ENCODE measurements around the gene WDR93.

Gene WDR93

DNA sequence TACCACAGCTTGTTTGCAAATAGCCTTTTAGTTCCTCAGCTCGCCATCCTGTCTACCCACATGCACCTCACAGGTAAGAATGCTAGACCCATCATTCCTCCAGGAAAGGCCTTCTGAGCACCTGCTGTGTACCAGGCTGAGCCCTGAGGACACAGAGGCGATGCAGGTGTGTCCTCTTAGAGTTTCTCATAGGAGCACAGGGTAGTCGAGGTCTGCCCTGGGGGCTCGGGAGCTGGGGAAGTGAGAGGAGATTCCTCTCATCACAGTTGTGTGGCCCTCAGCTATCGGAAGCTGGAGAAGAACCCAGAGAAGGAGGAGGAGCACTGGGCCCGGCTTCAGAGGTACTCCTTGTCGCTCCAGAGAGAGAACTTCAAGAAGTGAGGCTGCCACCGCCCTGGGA is 52.4 kb downstream of the WDR93 start:
- Histone ChIP-seq H3K23ac (ENCODE audit: low read length) (no peak overlapping the region), H3K36me3 (ENCODE audit: control insufficient read depth, insufficient read depth, low read length) (no peaks in the 10 kb centered on the region), H3K18ac (ENCODE audit: low read length) (no peak overlapping the region), H3K79me1 (ENCODE audit: low read length) (peaks cover 2% of the 10 kb centered on the region), H4K8ac (ENCODE audit: low read depth, low read length) (no peak overlapping the region), H3K4me1 (ENCODE audit: control insufficient read depth, low read depth, low read length) (no peaks in the 10 kb centered on the region), H3K27me3 (ENCODE audit: insufficient read depth, low read length, poor library complexity) (no peaks in the 10 kb centered on the region), H3K9ac (ENCODE audit: low read length) (no peak overlapping the region), H3K4me3 (ENCODE audit: low read length) (no peak overlapping the region), H3K4ac (ENCODE audit: low read depth, low read length) (no peak overlapping the region), H3K56ac (ENCODE audit: low read length) (no peak overlapping the region), H3K79me2 (ENCODE audit: control insufficient read depth, insufficient read depth, low read length) (peaks cover 2% of the 10 kb centered on the region), H3K4me2 (ENCODE audit: low read length) (no peak overlapping the region), H4K5ac (ENCODE audit: low read length) (no peak overlapping the region), H3K27ac (ENCODE audit: low read depth, low read length) (no peak overlapping the region), H2BK120ac (ENCODE audit: low read depth, low read length) (no peak overlapping the region), H2BK15ac (replicated peaks; ENCODE audit: low read depth) (no peak overlapping the region), H2BK5ac (ENCODE audit: low read length) (no peak overlapping the region), H2AK5ac (ENCODE audit: low read length) (no peak overlapping the region)
- DNase-seq: no peak
- no CpG with 5 or more reads among the region's 8 CpGs for WGBS (ENCODE audit: extremely low coverage, insufficient coverage, low lambda C conversion rate)

DNA sequence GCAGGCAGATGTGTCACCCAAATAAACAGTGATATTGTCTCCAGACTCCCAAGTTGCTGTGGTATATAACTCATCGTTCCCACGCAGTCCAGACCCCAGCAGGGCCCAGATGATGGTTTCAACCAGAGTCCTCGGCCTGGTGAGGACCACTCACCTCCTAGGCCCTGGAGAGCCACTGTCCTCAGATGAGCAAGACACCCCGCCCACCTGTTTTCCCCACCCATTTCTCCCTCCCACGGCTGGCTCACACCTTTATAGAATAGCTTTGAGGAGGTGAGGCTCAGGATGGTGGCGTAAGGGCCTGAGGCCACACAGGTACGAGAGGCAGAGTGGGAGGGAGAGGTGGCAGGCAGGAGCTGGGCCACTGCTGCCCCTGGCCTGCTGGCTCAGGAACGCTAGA is 53.0 kb downstream of the WDR93 start:
- H3K27me3 ChIP-seq (ENCODE audit: insufficient read depth, low read length, poor library complexity): no peaks in the 10 kb centered on the region
- no peak overlapping the region for H2BK5ac ChIP-seq (ENCODE audit: low read length)
- no peak overlapping the region for H3K23ac ChIP-seq (ENCODE audit: low read length)
- H4K5ac ChIP-seq (ENCODE audit: low read length): no peak overlapping the region
- H2AK5ac ChIP-seq (ENCODE audit: low read length): no peak overlapping the region
- no peak overlapping the region for H3K18ac ChIP-seq (ENCODE audit: low read length)
- peaks cover 2% of the 10 kb centered on the region for H3K79me1 ChIP-seq (ENCODE audit: low read length)
- H3K4me2 ChIP-seq (ENCODE audit: low read length): no peak overlapping the region
- H3K56ac ChIP-seq (ENCODE audit: low read length): no peak overlapping the region
- H3K79me2 ChIP-seq (ENCODE audit: control insufficient read depth, insufficient read depth, low read length): peaks cover 2% of the 10 kb centered on the region
- no peak overlapping the region for H3K4me3 ChIP-seq (ENCODE audit: low read length)
- no CpG with 5 or more reads among the region's 8 CpGs for WGBS (ENCODE audit: extremely low coverage, insufficient coverage, low lambda C conversion rate)
- H3K36me3 ChIP-seq (ENCODE audit: control insufficient read depth, insufficient read depth, low read length): no peaks in the 10 kb centered on the region
- H3K9ac ChIP-seq (ENCODE audit: low read length): no peak overlapping the region
- no peak overlapping the region for H4K8ac ChIP-seq (ENCODE audit: low read depth, low read length)
- DNase-seq: no peak
- H3K4ac ChIP-seq (ENCODE audit: low read depth, low read length): no peak overlapping the region
- H2BK120ac ChIP-seq (ENCODE audit: low read depth, low read length): no peak overlapping the region
- no peak overlapping the region for H3K27ac ChIP-seq (ENCODE audit: low read depth, low read length)
- H3K4me1 ChIP-seq (ENCODE audit: control insufficient read depth, low read depth, low read length): no peaks in the 10 kb centered on the region
- H2BK15ac ChIP-seq (replicated peaks; ENCODE audit: low read depth): no peak overlapping the region

DNA sequence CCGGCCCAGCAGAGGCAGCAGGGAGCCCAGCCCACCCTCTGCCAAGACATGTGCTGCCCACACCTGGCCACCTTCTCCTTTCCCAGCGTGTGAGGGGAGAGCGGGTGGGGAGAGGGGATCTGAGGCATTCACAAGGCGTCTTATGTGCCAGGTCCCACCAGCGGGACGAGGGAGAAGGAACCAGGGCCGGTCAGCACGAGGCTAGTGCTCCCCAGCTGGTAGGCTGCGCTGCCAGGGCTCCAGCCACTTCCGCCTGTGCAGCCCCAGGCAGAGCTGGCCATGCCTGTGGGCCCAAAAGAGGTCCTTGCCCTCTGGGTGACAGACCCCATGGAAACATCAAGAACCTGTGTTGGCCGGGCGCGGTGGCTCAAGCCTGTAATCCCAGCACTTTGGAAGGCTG is 54.5 kb downstream of the WDR93 start:
- Histone ChIP-seq H3K79me1 (ENCODE audit: low read length) (peaks cover 2% of the 10 kb centered on the region), H3K23ac (ENCODE audit: low read length) (no peak overlapping the region), H3K27ac (ENCODE audit: low read depth, low read length) (no peak overlapping the region), H3K36me3 (ENCODE audit: control insufficient read depth, insufficient read depth, low read length) (no peaks in the 10 kb centered on the region), H3K4me3 (ENCODE audit: low read length) (no peak overlapping the region), H2BK120ac (ENCODE audit: low read depth, low read length) (no peak overlapping the region), H3K4ac (ENCODE audit: low read depth, low read length) (no peak overlapping the region), H2AK5ac (ENCODE audit: low read length) (no peak overlapping the region), H4K8ac (ENCODE audit: low read depth, low read length) (no peak overlapping the region), H3K4me2 (ENCODE audit: low read length) (no peak overlapping the region), H3K18ac (ENCODE audit: low read length) (no peak overlapping the region), H3K9ac (ENCODE audit: low read length) (no peak overlapping the region), H2BK5ac (ENCODE audit: low read length) (no peak overlapping the region), H3K4me1 (ENCODE audit: control insufficient read depth, low read depth, low read length) (peaks cover 7% of the 10 kb centered on the region), H3K27me3 (ENCODE audit: insufficient read depth, low read length, poor library complexity) (peaks cover 8% of the 10 kb centered on the region), H2BK15ac (replicated peaks; ENCODE audit: low read depth) (no peak overlapping the region), H3K79me2 (ENCODE audit: control insufficient read depth, insufficient read depth, low read length) (peaks cover 12% of the 10 kb centered on the region), H4K5ac (ENCODE audit: low read length) (no peak overlapping the region), H3K56ac (ENCODE audit: low read length) (no peak overlapping the region)
- WGBS (ENCODE audit: extremely low coverage, insufficient coverage, low lambda C conversion rate): no CpG with 5 or more reads among the region's 13 CpGs
- no peak for DNase-seq

DNA sequence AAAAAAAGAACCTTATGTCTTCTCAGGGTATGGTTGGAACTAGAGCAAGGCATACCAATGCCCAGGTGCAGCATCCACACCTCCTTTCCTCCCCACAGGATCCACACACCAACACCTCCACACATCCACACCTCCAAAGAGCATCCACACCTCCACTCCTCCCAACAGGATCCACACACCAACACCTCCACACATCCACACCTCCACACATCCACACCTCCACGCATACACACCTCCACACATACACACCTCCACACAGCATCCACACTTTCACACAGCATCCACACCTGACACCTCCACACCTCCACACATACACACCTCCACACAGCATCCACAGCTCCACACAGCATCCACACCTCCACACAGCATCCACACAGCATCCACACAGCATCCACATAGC is 55.2 kb downstream of the WDR93 start:
- DNase-seq: no peak
- no peak overlapping the region for H3K27ac ChIP-seq (ENCODE audit: low read depth, low read length)
- H3K4ac ChIP-seq (ENCODE audit: low read depth, low read length): no peak overlapping the region
- H3K9ac ChIP-seq (ENCODE audit: low read length): no peak overlapping the region
- no peak overlapping the region for H3K23ac ChIP-seq (ENCODE audit: low read length)
- no peak overlapping the region for H2AK5ac ChIP-seq (ENCODE audit: low read length)
- WGBS (ENCODE audit: extremely low coverage, insufficient coverage, low lambda C conversion rate): 100% methylated on average over 1 of the region's 1 CpG
- no peak overlapping the region for H2BK120ac ChIP-seq (ENCODE audit: low read depth, low read length)
- no peak overlapping the region for H4K5ac ChIP-seq (ENCODE audit: low read length)
- peaks cover 2% of the 10 kb centered on the region for H3K79me1 ChIP-seq (ENCODE audit: low read length)
- no peak overlapping the region for H3K18ac ChIP-seq (ENCODE audit: low read length)
- H4K8ac ChIP-seq (ENCODE audit: low read depth, low read length): no peak overlapping the region
- H3K4me3 ChIP-seq (ENCODE audit: low read length): no peak overlapping the region
- no peak overlapping the region for H3K56ac ChIP-seq (ENCODE audit: low read length)
- peaks cover 8% of the 10 kb centered on the region for H3K27me3 ChIP-seq (ENCODE audit: insufficient read depth, low read length, poor library complexity)
- no peaks in the 10 kb centered on the region for H3K36me3 ChIP-seq (ENCODE audit: control insufficient read depth, insufficient read depth, low read length)
- no peak overlapping the region for H2BK15ac ChIP-seq (replicated peaks; ENCODE audit: low read depth)
- peaks cover 13% of the 10 kb centered on the region for H3K79me2 ChIP-seq (ENCODE audit: control insufficient read depth, insufficient read depth, low read length)
- no peak overlapping the region for H3K4me2 ChIP-seq (ENCODE audit: low read length)
- peaks cover 8% of the 10 kb centered on the region for H3K4me1 ChIP-seq (ENCODE audit: control insufficient read depth, low read depth, low read length)
- H2BK5ac ChIP-seq (ENCODE audit: low read length): no peak overlapping the region

DNA sequence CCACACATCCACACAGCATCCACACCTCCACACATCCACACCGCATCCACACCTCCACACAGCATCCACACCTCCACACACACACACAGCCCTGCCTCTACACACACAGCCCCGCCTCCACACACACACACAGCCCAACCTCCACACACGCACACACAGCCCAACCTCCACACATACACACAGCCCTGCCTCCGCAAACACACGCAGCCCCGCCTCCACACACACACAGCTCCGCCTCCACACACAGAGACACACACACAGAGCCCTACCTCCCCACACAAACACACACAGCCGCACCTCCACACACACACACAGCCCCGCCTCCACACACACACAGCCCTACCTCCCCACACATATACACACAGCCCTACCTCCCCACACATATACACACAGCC is 55.8 kb downstream of the WDR93 start:
- H4K8ac ChIP-seq (ENCODE audit: low read depth, low read length): no peak overlapping the region
- DNase-seq: peak; percentile 34
- peak overlapping the region; percentile 83 for H3K56ac ChIP-seq (ENCODE audit: low read length)
- H2BK5ac ChIP-seq (ENCODE audit: low read length): no peak overlapping the region
- peaks cover 13% of the 10 kb centered on the region for H3K79me2 ChIP-seq (ENCODE audit: control insufficient read depth, insufficient read depth, low read length)
- H3K4ac ChIP-seq (ENCODE audit: low read depth, low read length): no peak overlapping the region
- H3K27me3 ChIP-seq (ENCODE audit: insufficient read depth, low read length, poor library complexity): peaks cover 8% of the 10 kb centered on the region
- H2BK120ac ChIP-seq (ENCODE audit: low read depth, low read length): no peak overlapping the region
- H3K9ac ChIP-seq (ENCODE audit: low read length): peak overlapping the region; percentile 62
- WGBS (ENCODE audit: extremely low coverage, insufficient coverage, low lambda C conversion rate): no CpG with 5 or more reads among the region's 9 CpGs
- no peak overlapping the region for H2BK15ac ChIP-seq (replicated peaks; ENCODE audit: low read depth)
- H3K4me2 ChIP-seq (ENCODE audit: low read length): no peak overlapping the region
- H3K27ac ChIP-seq (ENCODE audit: low read depth, low read length): no peak overlapping the region
- no peak overlapping the region for H2AK5ac ChIP-seq (ENCODE audit: low read length)
- no peak overlapping the region for H4K5ac ChIP-seq (ENCODE audit: low read length)
- H3K79me1 ChIP-seq (ENCODE audit: low read length): peaks cover 2% of the 10 kb centered on the region
- H3K23ac ChIP-seq (ENCODE audit: low read length): no peak overlapping the region
- H3K4me3 ChIP-seq (ENCODE audit: low read length): no peak overlapping the region
- H3K36me3 ChIP-seq (ENCODE audit: control insufficient read depth, insufficient read depth, low read length): no peaks in the 10 kb centered on the region
- H3K4me1 ChIP-seq (ENCODE audit: control insufficient read depth, low read depth, low read length): peaks cover 8% of the 10 kb centered on the region
- no peak overlapping the region for H3K18ac ChIP-seq (ENCODE audit: low read length)
